HEK293 (cell line): Measurements from ENCODE around the gene PPFIBP1.

Experiments used
- CTCF ChIA-PET: fragments of 350-600 bp; formaldehyde crosslinking; extraction: SDS; loops from one replicate; lab custom pipeline; 2021; ENCODE audit warnings: antibody characterized with exemption; lab: Yijun Ruan, JAX
- POLR2A ChIA-PET: fragments of 300-600 bp; formaldehyde crosslinking; extraction: SDS; loops from one replicate; lab custom pipeline; 2020; ENCODE audit warnings: antibody characterized with exemption, inconsistent platforms; lab: Yijun Ruan, JAX
- H3K27ac ChIP-seq: fragments of 200-500 bp; sonication (Bioruptor generic); 2 replicates; pipeline ENCODE4 v1.5.1; 2014; ENCODE audit warnings: low read depth, low read length, control low read depth, inconsistent platforms; ENCODE audit errors: extremely low read depth
- H3K36me3 ChIP-seq, 2 experiments: fragments of 200-500 bp in 1 of 2; sonication (Bioruptor generic) in 1 of 2; 1 replicate in 1 of 2; 2 replicates in 1 of 2; pipeline ENCODE4 v1.5.1; 2014 to 2017; ENCODE audit warnings: inconsistent platforms in 2 of 2, low read length in 2 of 2; ENCODE audit not compliant: control insufficient read depth in 2 of 2, insufficient read depth in 1 of 2
- H3K4me1 ChIP-seq: fragments of 200-500 bp; sonication (Bioruptor generic); 2 replicates; pipeline ENCODE4 v1.5.1; 2014; ENCODE audit warnings: mild to moderate bottlenecking, low read length, inconsistent platforms; ENCODE audit not compliant: control insufficient read depth, insufficient read depth
- H3K4me3 ChIP-seq: 2 replicates; pipeline ENCODE4 v1.5.1; 2011; ENCODE audit warnings: low read depth, mild to moderate bottlenecking, control low read depth, low read length, moderate library complexity
- H3K9me3 ChIP-seq: fragments of 200-500 bp; sonication (Bioruptor generic); 2 replicates; pipeline ENCODE4 v1.5.1; 2014; ENCODE audit warnings: low read depth, low read length, inconsistent platforms; ENCODE audit not compliant: control insufficient read depth, insufficient read depth
- KLF8 ChIP-seq: fragments of 450-650 bp; formaldehyde crosslinking; IDR thresholded peaks from 2 replicates; pipeline ENCODE4 v1.5.1; 2016; ENCODE audit warnings: missing biosample characterization, missing genetic modification characterization
- PRDM1 ChIP-seq: fragments of 450-650 bp; formaldehyde crosslinking; IDR thresholded peaks from 2 replicates; pipeline ENCODE4; 2016; ENCODE audit warnings: missing biosample characterization, missing genetic modification characterization
- SP2 ChIP-seq: fragments of 450-650 bp; formaldehyde crosslinking; IDR thresholded peaks from 2 replicates; pipeline ENCODE4 v1.5.1; 2016; ENCODE audit warnings: missing biosample characterization, missing genetic modification characterization
- YY1 ChIP-seq: fragments of 450-650 bp; formaldehyde crosslinking; IDR thresholded peaks from 2 replicates; pipeline ENCODE4 v1.5.1; 2018; ENCODE audit warnings: missing biosample characterization, missing genetic modification characterization
- ZFP41 ChIP-seq: fragments of 450-650 bp; formaldehyde crosslinking; IDR thresholded peaks from 2 replicates; pipeline ENCODE4 v1.5.1; 2016; ENCODE audit warnings: missing biosample characterization, missing genetic modification characterization, borderline replicate concordance
- ZNF16 ChIP-seq: fragments of 450-650 bp; formaldehyde crosslinking; IDR thresholded peaks from 2 replicates; pipeline ENCODE4 v1.5.1; 2016; ENCODE audit warnings: low read depth, missing biosample characterization, missing genetic modification characterization
- ZNF175 ChIP-seq: fragments of 450-650 bp; formaldehyde crosslinking; IDR thresholded peaks from 2 replicates; pipeline ENCODE4 v1.5.1; 2016; ENCODE audit warnings: missing biosample characterization, missing genetic modification characterization
- ZNF214 ChIP-seq: fragments of 450-650 bp; formaldehyde crosslinking; IDR thresholded peaks from 2 replicates; pipeline ENCODE4 v1.5.1; 2017; ENCODE audit warnings: missing biosample characterization, mild to moderate bottlenecking, missing genetic modification characterization, borderline replicate concordance
- ZNF239 ChIP-seq: fragments of 450-650 bp; formaldehyde crosslinking; IDR thresholded peaks from 2 replicates; pipeline ENCODE4 v1.5.1; 2016; ENCODE audit warnings: missing biosample characterization, missing genetic modification characterization
- ZNF416 ChIP-seq: fragments of 450-650 bp; formaldehyde crosslinking; IDR thresholded peaks from 2 replicates; pipeline ENCODE4 v1.5.1; 2016; ENCODE audit warnings: missing biosample characterization, missing genetic modification characterization
- ZNF548 ChIP-seq: fragments of 450-650 bp; formaldehyde crosslinking; IDR thresholded peaks from 2 replicates; pipeline ENCODE4 v1.5.1; 2016; ENCODE audit warnings: missing biosample characterization, missing genetic modification characterization
- ZNF555 ChIP-seq: fragments of 450-650 bp; formaldehyde crosslinking; conservative IDR thresholded peaks from 2 replicates; pipeline ENCODE4 v1.5.1; 2017; ENCODE audit warnings: missing biosample characterization, mild to moderate bottlenecking, missing genetic modification characterization, inconsistent platforms
- ZNF560 ChIP-seq: fragments of 450-650 bp; formaldehyde crosslinking; IDR thresholded peaks from 2 replicates; pipeline ENCODE4 v1.5.1; 2017; ENCODE audit warnings: missing biosample characterization, missing genetic modification characterization, borderline replicate concordance
- ZNF623 ChIP-seq: fragments of 450-650 bp; formaldehyde crosslinking; IDR thresholded peaks from 2 replicates; pipeline ENCODE4 v1.5.1; 2016; ENCODE audit warnings: missing biosample characterization, missing genetic modification characterization
- ZNF658 ChIP-seq: fragments of 450-650 bp; formaldehyde crosslinking; IDR thresholded peaks from 2 replicates; pipeline ENCODE4; 2016; ENCODE audit warnings: missing biosample characterization, missing genetic modification characterization
- ZNF670 ChIP-seq: fragments of 450-650 bp; formaldehyde crosslinking; IDR thresholded peaks from 2 replicates; pipeline ENCODE4 v1.5.1; 2016; ENCODE audit warnings: missing biosample characterization, missing genetic modification characterization, low read depth
- ZNF791 ChIP-seq: fragments of 450-650 bp; formaldehyde crosslinking; IDR thresholded peaks from 2 replicates; pipeline ENCODE4 v1.5.1; 2016; ENCODE audit warnings: missing biosample characterization, missing genetic modification characterization
- TF ChIP-seq, protein P1 (sequence below): fragments of 450-650 bp; formaldehyde crosslinking; IDR thresholded peaks from 2 replicates; pipeline ENCODE4 v1.5.1; 2016; ENCODE audit warnings: missing biosample characterization, missing genetic modification characterization
- TF ChIP-seq, protein P2 (sequence below): fragments of 450-650 bp; formaldehyde crosslinking; IDR thresholded peaks from 2 replicates; pipeline ENCODE4 v1.5.1; 2017; ENCODE audit warnings: missing biosample characterization, missing genetic modification characterization
- TF ChIP-seq, protein P3 (sequence below): fragments of 450-650 bp; formaldehyde crosslinking; IDR thresholded peaks from 2 replicates; pipeline ENCODE4 v1.5.1; 2017; ENCODE audit warnings: missing biosample characterization, missing genetic modification characterization
- TF ChIP-seq, protein P4 (sequence below): fragments of 450-650 bp; formaldehyde crosslinking; IDR thresholded peaks from 2 replicates; pipeline ENCODE4 v1.5.1; 2016; ENCODE audit warnings: missing biosample characterization, missing genetic modification characterization, borderline replicate concordance
- TF ChIP-seq, protein P5 (sequence below): fragments of 450-650 bp; formaldehyde crosslinking; IDR thresholded peaks from 2 replicates; pipeline ENCODE4 v1.5.1; 2016; ENCODE audit warnings: missing biosample characterization, missing genetic modification characterization, borderline replicate concordance

Gene PPFIBP1

DNA sequence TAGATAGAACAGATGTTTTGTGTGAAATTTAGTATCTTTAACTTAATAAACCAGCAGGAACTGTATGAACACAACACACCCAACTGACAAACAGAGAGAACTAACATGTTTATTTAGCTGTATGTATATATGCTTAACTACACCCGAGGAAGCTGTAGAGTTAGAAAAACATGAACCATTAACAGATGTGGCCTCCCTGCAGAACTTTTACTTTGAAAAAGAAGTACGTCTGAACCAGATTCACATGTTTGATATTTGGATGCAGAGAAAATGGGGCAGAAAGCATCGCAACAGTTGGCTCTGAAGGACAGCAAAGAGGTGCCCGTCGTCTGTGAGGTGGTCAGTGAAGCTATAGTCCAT lies 172.3 kb downstream of the PPFIBP1 start, which contains the start of gene REP15:
Gene REP15, plus strand, starts transcription at position 155 of the 360 bp plus-strand sequence. Its CDS starts 116 bp downstream, at position 271.
- H3K4me3 ChIP-seq, result no peak within 1 kb of the TSS
- H3K9me3 ChIP-seq, result no peaks in the 10 kb centered on the region
- CTCF ChIA-PET, result interaction anchor here (0.6 kb wide), 1 partner anchor 262 kb away, joined by 5 read pairs; no protein-coding TSS in a partner anchor
- no peaks in the 10 kb centered on the region for H3K4me1 ChIP-seq
- H3K27ac ChIP-seq, result no peak within 1 kb of the TSS
- POLR2A ChIA-PET, result interaction anchor here (0.6 kb wide), 1 partner anchor 172 kb away, joined by 5 read pairs; the partner anchor contains the start of gene PPFIBP1
- peaks cover 0 to 18% of the 10 kb centered on the region in 2 experiments; a peak in 2 of 3 replicates for H3K36me3 ChIP-seq
- TF ChIP-seq YY1 (tag by site-specific recombination) (no peak), ZNF175 (tag by site-specific recombination) (no peak), KLF8 (tag by site-specific recombination) (no peak), ZNF555 (tag by site-specific recombination) (no peak), ZNF670 (no peak), ZNF416 (no peak), SP2 (tag by site-specific recombination) (no peak), ZFP41 (tag by site-specific recombination) (no peak), ZNF560 (tag by site-specific recombination) (no peak), PRDM1 (no peak)
- TF ChIP-seq, protein P1, sequence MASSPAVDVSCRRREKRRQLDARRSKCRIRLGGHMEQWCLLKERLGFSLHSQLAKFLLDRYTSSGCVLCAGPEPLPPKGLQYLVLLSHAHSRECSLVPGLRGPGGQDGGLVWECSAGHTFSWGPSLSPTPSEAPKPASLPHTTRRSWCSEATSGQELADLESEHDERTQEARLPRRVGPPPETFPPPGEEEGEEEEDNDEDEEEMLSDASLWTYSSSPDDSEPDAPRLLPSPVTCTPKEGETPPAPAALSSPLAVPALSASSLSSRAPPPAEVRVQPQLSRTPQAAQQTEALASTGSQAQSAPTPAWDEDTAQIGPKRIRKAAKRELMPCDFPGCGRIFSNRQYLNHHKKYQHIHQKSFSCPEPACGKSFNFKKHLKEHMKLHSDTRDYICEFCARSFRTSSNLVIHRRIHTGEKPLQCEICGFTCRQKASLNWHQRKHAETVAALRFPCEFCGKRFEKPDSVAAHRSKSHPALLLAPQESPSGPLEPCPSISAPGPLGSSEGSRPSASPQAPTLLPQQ (tag by site-specific recombination), result no peak
- TF ChIP-seq, protein P2, sequence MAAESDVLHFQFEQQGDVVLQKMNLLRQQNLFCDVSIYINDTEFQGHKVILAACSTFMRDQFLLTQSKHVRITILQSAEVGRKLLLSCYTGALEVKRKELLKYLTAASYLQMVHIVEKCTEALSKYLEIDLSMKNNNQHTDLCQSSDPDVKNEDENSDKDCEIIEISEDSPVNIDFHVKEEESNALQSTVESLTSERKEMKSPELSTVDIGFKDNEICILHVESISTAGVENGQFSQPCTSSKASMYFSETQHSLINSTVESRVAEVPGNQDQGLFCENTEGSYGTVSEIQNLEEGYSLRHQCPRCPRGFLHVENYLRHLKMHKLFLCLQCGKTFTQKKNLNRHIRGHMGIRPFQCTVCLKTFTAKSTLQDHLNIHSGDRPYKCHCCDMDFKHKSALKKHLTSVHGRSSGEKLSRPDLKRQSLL (tag by site-specific recombination), result no peak

DNA sequence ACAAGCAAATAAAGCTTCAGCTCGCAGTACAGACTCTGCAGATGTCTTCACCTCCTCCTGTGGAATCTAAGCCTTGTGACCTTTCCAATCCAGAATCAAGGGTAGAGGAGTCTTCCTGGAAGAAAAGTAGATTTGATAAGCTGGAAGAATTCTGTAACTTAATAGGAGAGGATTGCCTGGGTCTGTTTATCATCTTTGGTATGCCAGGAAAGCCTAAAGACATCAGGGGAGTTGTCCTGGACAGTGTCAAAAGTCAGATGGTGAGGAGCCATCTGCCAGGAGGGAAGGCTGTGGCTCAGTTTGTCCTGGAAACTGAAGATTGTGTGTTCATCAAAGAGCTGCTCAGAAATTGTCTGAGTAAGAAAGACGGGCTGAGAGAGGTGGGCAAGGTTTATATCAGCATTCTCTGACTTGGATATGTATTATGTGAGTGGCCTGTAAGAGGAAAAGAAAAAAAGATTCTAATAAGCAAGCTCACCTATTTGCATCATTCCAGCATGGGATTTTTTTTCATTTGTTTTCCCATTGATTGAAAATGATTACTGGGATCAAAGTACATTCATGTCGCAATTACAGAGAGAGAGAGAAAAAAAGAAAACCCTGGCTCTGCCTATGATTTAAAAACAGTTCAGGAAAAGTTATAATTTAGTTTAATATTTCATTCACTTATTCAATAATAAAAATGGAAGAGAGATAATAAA lies 173.0 kb downstream of the PPFIBP1 start:
- Histone ChIP-seq H3K9me3 (no peaks in the 10 kb centered on the region), H3K4me1 (no peaks in the 10 kb centered on the region), H3K4me3 (no peak overlapping the region), H3K27ac (no peak overlapping the region), H3K36me3 (peaks cover 0 to 13% of the 10 kb centered on the region in 2 experiments; a peak in 2 of 3 replicates)
- CTCF ChIA-PET, result interaction anchor here (0.6 kb wide), 1 partner anchor 262 kb away, joined by 5 read pairs; no protein-coding TSS in a partner anchor
- POLR2A ChIA-PET, result no interaction called here
- TF ChIP-seq ZNF670 (no peak), ZNF16 (tag by site-specific recombination) (no peak), ZNF658 (tag by site-specific recombination) (no peak), ZNF791 (tag by site-specific recombination) (no peak), ZNF214 (no peak), ZNF623 (tag by site-specific recombination) (no peak), ZNF548 (tag by site-specific recombination) (no peak), ZNF239 (tag by site-specific recombination) (no peak)
- TF ChIP-seq, protein P3, sequence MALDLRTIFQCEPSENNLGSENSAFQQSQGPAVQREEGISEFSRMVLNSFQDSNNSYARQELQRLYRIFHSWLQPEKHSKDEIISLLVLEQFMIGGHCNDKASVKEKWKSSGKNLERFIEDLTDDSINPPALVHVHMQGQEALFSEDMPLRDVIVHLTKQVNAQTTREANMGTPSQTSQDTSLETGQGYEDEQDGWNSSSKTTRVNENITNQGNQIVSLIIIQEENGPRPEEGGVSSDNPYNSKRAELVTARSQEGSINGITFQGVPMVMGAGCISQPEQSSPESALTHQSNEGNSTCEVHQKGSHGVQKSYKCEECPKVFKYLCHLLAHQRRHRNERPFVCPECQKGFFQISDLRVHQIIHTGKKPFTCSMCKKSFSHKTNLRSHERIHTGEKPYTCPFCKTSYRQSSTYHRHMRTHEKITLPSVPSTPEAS (tag by site-specific recombination), result no peak
- TF ChIP-seq, protein P4, sequence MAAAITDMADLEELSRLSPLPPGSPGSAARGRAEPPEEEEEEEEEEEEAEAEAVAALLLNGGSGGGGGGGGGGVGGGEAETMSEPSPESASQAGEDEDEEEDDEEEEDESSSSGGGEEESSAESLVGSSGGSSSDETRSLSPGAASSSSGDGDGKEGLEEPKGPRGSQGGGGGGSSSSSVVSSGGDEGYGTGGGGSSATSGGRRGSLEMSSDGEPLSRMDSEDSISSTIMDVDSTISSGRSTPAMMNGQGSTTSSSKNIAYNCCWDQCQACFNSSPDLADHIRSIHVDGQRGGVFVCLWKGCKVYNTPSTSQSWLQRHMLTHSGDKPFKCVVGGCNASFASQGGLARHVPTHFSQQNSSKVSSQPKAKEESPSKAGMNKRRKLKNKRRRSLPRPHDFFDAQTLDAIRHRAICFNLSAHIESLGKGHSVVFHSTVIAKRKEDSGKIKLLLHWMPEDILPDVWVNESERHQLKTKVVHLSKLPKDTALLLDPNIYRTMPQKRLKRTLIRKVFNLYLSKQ, result no peak
- TF ChIP-seq, protein P5, sequence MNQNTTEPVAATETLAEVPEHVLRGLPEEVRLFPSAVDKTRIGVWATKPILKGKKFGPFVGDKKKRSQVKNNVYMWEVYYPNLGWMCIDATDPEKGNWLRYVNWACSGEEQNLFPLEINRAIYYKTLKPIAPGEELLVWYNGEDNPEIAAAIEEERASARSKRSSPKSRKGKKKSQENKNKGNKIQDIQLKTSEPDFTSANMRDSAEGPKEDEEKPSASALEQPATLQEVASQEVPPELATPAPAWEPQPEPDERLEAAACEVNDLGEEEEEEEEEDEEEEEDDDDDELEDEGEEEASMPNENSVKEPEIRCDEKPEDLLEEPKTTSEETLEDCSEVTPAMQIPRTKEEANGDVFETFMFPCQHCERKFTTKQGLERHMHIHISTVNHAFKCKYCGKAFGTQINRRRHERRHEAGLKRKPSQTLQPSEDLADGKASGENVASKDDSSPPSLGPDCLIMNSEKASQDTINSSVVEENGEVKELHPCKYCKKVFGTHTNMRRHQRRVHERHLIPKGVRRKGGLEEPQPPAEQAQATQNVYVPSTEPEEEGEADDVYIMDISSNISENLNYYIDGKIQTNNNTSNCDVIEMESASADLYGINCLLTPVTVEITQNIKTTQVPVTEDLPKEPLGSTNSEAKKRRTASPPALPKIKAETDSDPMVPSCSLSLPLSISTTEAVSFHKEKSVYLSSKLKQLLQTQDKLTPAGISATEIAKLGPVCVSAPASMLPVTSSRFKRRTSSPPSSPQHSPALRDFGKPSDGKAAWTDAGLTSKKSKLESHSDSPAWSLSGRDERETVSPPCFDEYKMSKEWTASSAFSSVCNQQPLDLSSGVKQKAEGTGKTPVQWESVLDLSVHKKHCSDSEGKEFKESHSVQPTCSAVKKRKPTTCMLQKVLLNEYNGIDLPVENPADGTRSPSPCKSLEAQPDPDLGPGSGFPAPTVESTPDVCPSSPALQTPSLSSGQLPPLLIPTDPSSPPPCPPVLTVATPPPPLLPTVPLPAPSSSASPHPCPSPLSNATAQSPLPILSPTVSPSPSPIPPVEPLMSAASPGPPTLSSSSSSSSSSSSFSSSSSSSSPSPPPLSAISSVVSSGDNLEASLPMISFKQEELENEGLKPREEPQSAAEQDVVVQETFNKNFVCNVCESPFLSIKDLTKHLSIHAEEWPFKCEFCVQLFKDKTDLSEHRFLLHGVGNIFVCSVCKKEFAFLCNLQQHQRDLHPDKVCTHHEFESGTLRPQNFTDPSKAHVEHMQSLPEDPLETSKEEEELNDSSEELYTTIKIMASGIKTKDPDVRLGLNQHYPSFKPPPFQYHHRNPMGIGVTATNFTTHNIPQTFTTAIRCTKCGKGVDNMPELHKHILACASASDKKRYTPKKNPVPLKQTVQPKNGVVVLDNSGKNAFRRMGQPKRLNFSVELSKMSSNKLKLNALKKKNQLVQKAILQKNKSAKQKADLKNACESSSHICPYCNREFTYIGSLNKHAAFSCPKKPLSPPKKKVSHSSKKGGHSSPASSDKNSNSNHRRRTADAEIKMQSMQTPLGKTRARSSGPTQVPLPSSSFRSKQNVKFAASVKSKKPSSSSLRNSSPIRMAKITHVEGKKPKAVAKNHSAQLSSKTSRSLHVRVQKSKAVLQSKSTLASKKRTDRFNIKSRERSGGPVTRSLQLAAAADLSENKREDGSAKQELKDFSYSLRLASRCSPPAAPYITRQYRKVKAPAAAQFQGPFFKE (tag by site-specific recombination), result no peak
